ENCODE measurements around the gene PSME4.

The PSME4 gene

GRCh38 chr2:53970724-53971602 is at the start of gene PSME4:
Gene PSME4 (minus strand): TSS chr2:53970993. CDS start chr2:53970784, 209 bp downstream.
- in situ Hi-C loops (cut with HindIII; ENCODE audit: low pct_unique_long_range_greater_than_20kb, low sequenced_read_pairs) = no loop called here
- peak; percentile 85 to 87 for DNase-seq (ENCODE audit: low read depth in 1 of 2, low spot score in 1 of 2)
- TF ChIP-seq JUND (IDR thresholded peaks at IDR 0.05; ENCODE audit: low read depth) = no peak

- no peak for DNase-seq (ENCODE audit: low read depth in 1 of 2, low spot score in 1 of 2)
- no peak for TF ChIP-seq JUND (IDR thresholded peaks at IDR 0.05; ENCODE audit: low read depth)
- in situ Hi-C loops (cut with HindIII; ENCODE audit: low pct_unique_long_range_greater_than_20kb, low sequenced_read_pairs) = no loop called here
These were observed 45.3 kb upstream of the PSME4 start for GRCh38 chr2:54015798-54016699.

- TF ChIP-seq JUND (IDR thresholded peaks at IDR 0.05; ENCODE audit: low read depth) = no peak
- DNase-seq (ENCODE audit: low read depth in 1 of 2, low spot score in 1 of 2) = no peak
- in situ Hi-C loops (cut with HindIII; ENCODE audit: low pct_unique_long_range_greater_than_20kb, low sequenced_read_pairs) = no loop called here
These were observed 43.2 kb upstream of the PSME4 start for GRCh38 chr2:54013996-54014395.

- no peak for DNase-seq (ENCODE audit: low read depth in 1 of 2, low spot score in 1 of 2)
- in situ Hi-C loops (cut with HindIII; ENCODE audit: low pct_unique_long_range_greater_than_20kb, low sequenced_read_pairs) = no loop called here
- no peak for TF ChIP-seq JUND (IDR thresholded peaks at IDR 0.05; ENCODE audit: low read depth)
These were observed 41.8 kb upstream of the PSME4 start for GRCh38 chr2:54012538-54013141.

GRCh38 chr2:54009549-54009948 is 38.8 kb upstream of the PSME4 start:
- TF ChIP-seq JUND (IDR thresholded peaks at IDR 0.05; ENCODE audit: low read depth) = no peak
- no peak for DNase-seq (ENCODE audit: low read depth in 1 of 2, low spot score in 1 of 2)
- in situ Hi-C loops (cut with HindIII; ENCODE audit: low pct_unique_long_range_greater_than_20kb, low sequenced_read_pairs) = no loop called here

GRCh38 chr2:54008439-54008838 is 37.6 kb upstream of the PSME4 start:
- in situ Hi-C loops (cut with HindIII; ENCODE audit: low pct_unique_long_range_greater_than_20kb, low sequenced_read_pairs) = no loop called here
- no peak for TF ChIP-seq JUND (IDR thresholded peaks at IDR 0.05; ENCODE audit: low read depth)
- no peak for DNase-seq (ENCODE audit: low read depth in 1 of 2, low spot score in 1 of 2)

GRCh38 chr2:54000524-54000923 is 29.7 kb upstream of the PSME4 start:
- DNase-seq (ENCODE audit: low read depth in 1 of 2, low spot score in 1 of 2) = no peak
- no peak for TF ChIP-seq JUND (IDR thresholded peaks at IDR 0.05; ENCODE audit: low read depth)
- in situ Hi-C loops (cut with HindIII; ENCODE audit: low pct_unique_long_range_greater_than_20kb, low sequenced_read_pairs) = no loop called here

GRCh38 chr2:54000122-54000521 is 29.3 kb upstream of the PSME4 start:
- no peak for TF ChIP-seq JUND (IDR thresholded peaks at IDR 0.05; ENCODE audit: low read depth)
- no peak for DNase-seq (ENCODE audit: low read depth in 1 of 2, low spot score in 1 of 2)
- in situ Hi-C loops (cut with HindIII; ENCODE audit: low pct_unique_long_range_greater_than_20kb, low sequenced_read_pairs) = no loop called here

GRCh38 chr2:53998834-53999233 is 28.0 kb upstream of the PSME4 start:
- DNase-seq (ENCODE audit: low read depth in 1 of 2, low spot score in 1 of 2) = no peak
- in situ Hi-C loops (cut with HindIII; ENCODE audit: low pct_unique_long_range_greater_than_20kb, low sequenced_read_pairs) = no loop called here
- TF ChIP-seq JUND (IDR thresholded peaks at IDR 0.05; ENCODE audit: low read depth) = no peak

GRCh38 chr2:53994818-53995808 is 24.3 kb upstream of the PSME4 start:
- no peak for TF ChIP-seq JUND (IDR thresholded peaks at IDR 0.05; ENCODE audit: low read depth)
- DNase-seq (ENCODE audit: low read depth in 1 of 2, low spot score in 1 of 2) = no peak
- in situ Hi-C loops (cut with HindIII; ENCODE audit: low pct_unique_long_range_greater_than_20kb, low sequenced_read_pairs) = no loop called here

GRCh38 chr2:53991948-53992347 is 21.2 kb upstream of the PSME4 start:
- in situ Hi-C loops (cut with HindIII; ENCODE audit: low pct_unique_long_range_greater_than_20kb, low sequenced_read_pairs) = no loop called here
- DNase-seq (ENCODE audit: low read depth in 1 of 2, low spot score in 1 of 2) = no peak

More at GRCh38 chr2:53991948-53992347, 21.2 kb upstream of the PSME4 start:
- no peak for TF ChIP-seq JUND (IDR thresholded peaks at IDR 0.05; ENCODE audit: low read depth)
